OCI-LY7 (cell line): ENCODE data around the gene RAD23B. TPM values are rescaled to one million over a fixed set of nuclear protein-coding genes. Genes with fewer than 3 reads are reported as not detected.

Experiments used
- BruUV-seq: library from RNA; stranded (reverse); fragments of 400-500 nt; replicated peaks from 2 replicates; lab custom pipeline; 2021; lab: Mats Ljungman, UMichigan
- CTCF ChIA-PET: fragments of 300-600 bp; sonication (Branson Sonifier 250); formaldehyde crosslinking; loops from one replicate; lab custom pipeline; 2022; ENCODE audit warnings: antibody characterized with exemption; ENCODE audit not compliant: unreplicated experiment; lab: Charles Lee
- POLR2A ChIA-PET: fragments of 300-600 bp; sonication (Branson Sonifier 250); formaldehyde crosslinking; loops from one replicate; lab custom pipeline; 2022; ENCODE audit warnings: antibody characterized with exemption; lab: Charles Lee
- DNase-seq: peaks from one replicate; pipeline ENCODE4 v3.0.0-alpha.2; 2015; ENCODE audit warnings: low spot score
- H2AFZ ChIP-seq: fragments of 200-600 bp; sonication (generic), shearing (Covaris generic); 2 replicates; pipeline ENCODE4 v1.6.1; 2014; ENCODE audit warnings: mild to moderate bottlenecking, antibody characterized with exemption, low read length, moderate library complexity
- H3K27ac ChIP-seq: fragments of 200-600 bp; sonication (generic); 2 replicates; pipeline ENCODE4 v1.5.1; 2014; ENCODE audit warnings: mixed run types, low read depth, mild to moderate bottlenecking, moderate library complexity, low read length, inconsistent platforms; ENCODE audit not compliant: poor library complexity, severe bottlenecking
- H3K36me3 ChIP-seq: fragments of 200-600 bp; sonication (generic); 2 replicates; pipeline ENCODE4 v1.6.1; 2014; ENCODE audit warnings: mild to moderate bottlenecking, antibody characterized with exemption, low read length, moderate library complexity, mixed read lengths; ENCODE audit not compliant: insufficient read depth
- H3K4me1 ChIP-seq: fragments of 200-600 bp; sonication (generic); 2 replicates; pipeline ENCODE4 v1.5.1; 2014; ENCODE audit warnings: mild to moderate bottlenecking, low read length; ENCODE audit not compliant: insufficient read depth, poor library complexity, severe bottlenecking
- H3K4me2 ChIP-seq: fragments of 200-600 bp; sonication (generic); 2 replicates; pipeline ENCODE4 v1.6.1; 2014; ENCODE audit warnings: mild to moderate bottlenecking, low read length
- H3K4me3 ChIP-seq: fragments of 200-600 bp; sonication (generic); 2 replicates; pipeline ENCODE4 v1.5.1; 2014; ENCODE audit warnings: mild to moderate bottlenecking, low read depth, low read length; ENCODE audit not compliant: poor library complexity, severe bottlenecking
- H3K79me2 ChIP-seq: fragments of 200-600 bp; sonication (generic); 2 replicates; pipeline ENCODE4 v1.6.1; 2016; ENCODE audit warnings: low read depth, mild to moderate bottlenecking, low read length, moderate library complexity, mixed read lengths; ENCODE audit not compliant: insufficient read depth
- H3K9me2 ChIP-seq: fragments of 200-600 bp; sonication (generic); 2 replicates; pipeline ENCODE4 v1.6.1; 2016; ENCODE audit warnings: mild to moderate bottlenecking, low read length, mixed read lengths; ENCODE audit not compliant: insufficient read depth
- H3K9me3 ChIP-seq: fragments of 200-600 bp; sonication (generic); 2 replicates; pipeline ENCODE4 v1.6.1; 2014; ENCODE audit warnings: mild to moderate bottlenecking, mixed run types, low read length, mixed read lengths
- H4K20me1 ChIP-seq: fragments of 200-600 bp; sonication (generic); 2 replicates; pipeline ENCODE4 v1.6.1; 2014; ENCODE audit warnings: mild to moderate bottlenecking, antibody characterized with exemption, low read length, moderate library complexity, mixed read lengths; ENCODE audit not compliant: insufficient read depth
- CTCF ChIP-seq: fragments of 200-600 bp; sonication (generic); conservative IDR thresholded peaks from 2 replicates; pipeline ENCODE4 v1.5.1; 2014; ENCODE audit warnings: mild to moderate bottlenecking, antibody characterized with exemption, low read length, moderate library complexity, mixed read lengths
- EZH2phosphoT487 ChIP-seq: fragments of 200-600 bp; sonication (generic); IDR thresholded peaks from 2 replicates; pipeline ENCODE4 v1.6.1; 2018; ENCODE audit warnings: low read depth, borderline replicate concordance, mild to moderate bottlenecking, mixed run types, antibody characterized with exemption, low read length, moderate library complexity, mixed read lengths
- intact Hi-C: fragments of 100-400 bp; cut with micrococcal nuclease; formaldehyde crosslinking; loops from one replicate; pipeline ENCODE4 v1.10.0; 2022; ENCODE audit not compliant: unreplicated experiment
- total RNA-seq, 2 experiments: library from RNA; depleted of rRNA in 1 of 2; stranded (reverse); fragments of >200 nt in 1 of 2; shearing (Covaris generic) in 1 of 2; gene quantifications; 2 replicates each; pipeline ENCODE4 v1.2.3, GENCODE V29; 2014 to 2022

Gene RAD23B
- total RNA-seq, 2 experiments from 2014 or later = 67.3 to 120 TPM

GRCh38 chr9:107378006-107378405, 94.9 kb downstream of the RAD23B start:
- intact Hi-C loops = no loop called here
- TF ChIP-seq CTCF (no peak), EZH2phosphoT487 (no peak)
- BruUV-seq = no TSS peak
- no peak overlapping the region for H3K4me3 ChIP-seq
- H4K20me1 ChIP-seq = no peaks in the 10 kb centered on the region
- H3K79me2 ChIP-seq = no peaks in the 10 kb centered on the region
- H3K9me2 ChIP-seq = no peaks in the 10 kb centered on the region
- H3K4me2 ChIP-seq = no peak overlapping the region
- no peaks in the 10 kb centered on the region for H3K4me1 ChIP-seq
- no peaks in the 10 kb centered on the region for H3K36me3 ChIP-seq
- H2AFZ ChIP-seq = no peak overlapping the region
- DNase-seq = no peak
- H3K27ac ChIP-seq = no peak overlapping the region
- H3K9me3 ChIP-seq = no peaks in the 10 kb centered on the region
- ChIA-PET POLR2A (interaction anchor here (0.6 kb wide), 1 partner anchor 1419 kb away, joined by 4 read pairs; no protein-coding TSS in a partner anchor), CTCF (no interaction called here)

Other genes starting within 250 kb of the RAD23B start
- gene KLF4, start 206.5 kb downstream of the RAD23B start, total RNA-seq (2014; rRNA removed; shearing (Covaris generic)) = not detected in 2 replicates
- not detected in 2 replicates for gene KLF4, start 206.5 kb downstream of the RAD23B start, total RNA-seq (2022)